ENCODE measurements around the gene DDA1. TPM values are rescaled to one million over a fixed set of nuclear protein-coding genes. Genes with fewer than 3 reads are reported as not detected.

The DDA1 gene
- total and polyA plus RNA-seq, 2 experiments from 2014 or later, result 43.1 to 60.0 TPM

DNA sequence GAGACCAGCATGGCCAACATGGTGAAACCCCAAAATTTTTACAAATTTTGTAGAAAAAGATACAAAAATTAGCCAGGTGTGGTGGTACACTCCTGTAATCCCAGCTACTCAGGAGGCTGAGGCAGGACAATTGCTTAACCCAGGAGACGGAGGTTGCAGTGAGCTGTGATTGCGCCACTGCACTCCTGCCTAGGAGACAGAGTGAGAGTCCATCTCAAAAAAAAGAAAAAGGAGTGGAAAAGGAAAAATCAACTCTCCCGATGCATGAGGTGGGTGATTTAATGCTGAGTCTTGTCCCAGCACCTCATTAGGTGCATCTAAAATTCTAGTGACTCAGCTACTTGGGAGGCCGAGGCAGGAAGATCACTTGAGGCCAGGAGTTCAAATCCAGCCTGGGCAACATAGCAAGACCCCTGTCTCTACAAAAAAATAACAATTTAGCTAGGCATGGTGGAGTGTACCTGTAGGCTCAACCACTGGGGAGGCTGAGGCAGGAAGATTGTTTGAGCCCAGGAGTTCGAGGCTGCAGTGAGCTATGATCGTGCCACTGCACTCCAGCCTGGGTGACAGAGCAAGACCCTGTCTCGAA is 47.8 kb downstream of the DDA1 start:
- H3K4me3 ChIP-seq, result no peak overlapping the region
- H3K36me3 ChIP-seq (replicated peaks; ENCODE audit: insufficient read depth, low read depth), result no peaks in the 10 kb centered on the region
- 93% methylated on average over 7 of the region's 7 CpGs for WGBS (ENCODE audit: low lambda C conversion rate, missing lambda C conversion rate)
- no peaks in the 10 kb centered on the region for H3K9me2 ChIP-seq (replicated peaks; ENCODE audit: insufficient read depth)
- H3K27me3 ChIP-seq, result no peaks in the 10 kb centered on the region
- no peak overlapping the region for H2AFZ ChIP-seq
- H3K4me1 ChIP-seq (ENCODE audit: insufficient read depth), result peaks cover 5% of the 10 kb centered on the region
- H3K79me2 ChIP-seq, result no peaks in the 10 kb centered on the region
- no peak overlapping the region for H3K27ac ChIP-seq
- no peak overlapping the region for H3K4me2 ChIP-seq
- H3K9me3 ChIP-seq (ENCODE audit: low read depth), result no peaks in the 10 kb centered on the region
- H4K20me1 ChIP-seq (ENCODE audit: insufficient read depth, poor library complexity, severe bottlenecking), result no peaks in the 10 kb centered on the region
- no peak for TF ChIP-seq EZH2phosphoT487 (IDR thresholded peaks at IDR 0.05; ENCODE audit: low read depth, severe bottlenecking, unreplicated experiment)
- TF ChIP-seq CTCF (IDR thresholded peaks at IDR 0.05; ENCODE audit: poor library complexity), result no peak
- no peak for TF ChIP-seq EZH2 (IDR thresholded peaks at IDR 0.05; ENCODE audit: borderline replicate concordance)
- DNase-seq (ENCODE audit: low spot score), result no peak

GRCh38 chr19:17357724-17358123 is 48.4 kb downstream of the DDA1 start:
- Histone ChIP-seq H3K27me3 (no peaks in the 10 kb centered on the region), H3K4me3 (no peak overlapping the region), H3K79me2 (no peaks in the 10 kb centered on the region), H3K27ac (no peak overlapping the region), H3K36me3 (replicated peaks; ENCODE audit: insufficient read depth, low read depth) (no peaks in the 10 kb centered on the region), H2AFZ (no peak overlapping the region), H4K20me1 (ENCODE audit: insufficient read depth, poor library complexity, severe bottlenecking) (no peaks in the 10 kb centered on the region), H3K4me1 (ENCODE audit: insufficient read depth) (peaks cover 5% of the 10 kb centered on the region), H3K9me2 (replicated peaks; ENCODE audit: insufficient read depth) (no peaks in the 10 kb centered on the region), H3K4me2 (no peak overlapping the region), H3K9me3 (ENCODE audit: low read depth) (no peaks in the 10 kb centered on the region)
- no peak for DNase-seq (ENCODE audit: low spot score)
- TF ChIP-seq EZH2phosphoT487 (IDR thresholded peaks at IDR 0.05; ENCODE audit: low read depth, severe bottlenecking, unreplicated experiment) (no peak), CTCF (IDR thresholded peaks at IDR 0.05; ENCODE audit: poor library complexity) (no peak), EZH2 (IDR thresholded peaks at IDR 0.05; ENCODE audit: borderline replicate concordance) (no peak)
- whole genome bisulfite sequencing (ENCODE audit: low lambda C conversion rate, missing lambda C conversion rate), result 59% methylated on average over 11 of the region's 11 CpGs

GRCh38 chr19:17358395-17358794 is 49.0 kb downstream of the DDA1 start:
- TF ChIP-seq CTCF (IDR thresholded peaks at IDR 0.05; ENCODE audit: poor library complexity), result no peak
- no peak for TF ChIP-seq EZH2 (IDR thresholded peaks at IDR 0.05; ENCODE audit: borderline replicate concordance)
- no peak for TF ChIP-seq EZH2phosphoT487 (IDR thresholded peaks at IDR 0.05; ENCODE audit: low read depth, severe bottlenecking, unreplicated experiment)
- H3K9me2 ChIP-seq (replicated peaks; ENCODE audit: insufficient read depth), result no peaks in the 10 kb centered on the region
- no peaks in the 10 kb centered on the region for H4K20me1 ChIP-seq (ENCODE audit: insufficient read depth, poor library complexity, severe bottlenecking)
- no peak for DNase-seq (ENCODE audit: low spot score)
- H2AFZ ChIP-seq, result no peak overlapping the region
- 89% methylated on average over 7 of the region's 7 CpGs for WGBS (ENCODE audit: low lambda C conversion rate, missing lambda C conversion rate)
- no peak overlapping the region for H3K4me2 ChIP-seq
- peaks cover 5% of the 10 kb centered on the region for H3K4me1 ChIP-seq (ENCODE audit: insufficient read depth)
- H3K4me3 ChIP-seq, result no peak overlapping the region
- no peak overlapping the region for H3K27ac ChIP-seq
- H3K9me3 ChIP-seq (ENCODE audit: low read depth), result no peaks in the 10 kb centered on the region
- no peaks in the 10 kb centered on the region for H3K27me3 ChIP-seq
- H3K79me2 ChIP-seq, result no peaks in the 10 kb centered on the region
- H3K36me3 ChIP-seq (replicated peaks; ENCODE audit: insufficient read depth, low read depth), result no peaks in the 10 kb centered on the region

Data from hepatocyte (in vitro differentiated cells).